GM20431 (cell line): ENCODE data around the gene PPFIBP1.
"Not testable (repeated sequence)": the region's sequence is repeated elsewhere in the genome, so short reads cannot be mapped to it uniquely, and the experiment has no call there.

ENCODE experiments used
- in situ Hi-C: fragments of 300-500 bp; cut with MseI, MboI; formaldehyde crosslinking; loops from one replicate; pipeline ENCODE4 v1.15.0; 2020; ENCODE audit warnings: low sequenced_read_pairs; ENCODE audit not compliant: unreplicated experiment

PPFIBP1 gene

DNA sequence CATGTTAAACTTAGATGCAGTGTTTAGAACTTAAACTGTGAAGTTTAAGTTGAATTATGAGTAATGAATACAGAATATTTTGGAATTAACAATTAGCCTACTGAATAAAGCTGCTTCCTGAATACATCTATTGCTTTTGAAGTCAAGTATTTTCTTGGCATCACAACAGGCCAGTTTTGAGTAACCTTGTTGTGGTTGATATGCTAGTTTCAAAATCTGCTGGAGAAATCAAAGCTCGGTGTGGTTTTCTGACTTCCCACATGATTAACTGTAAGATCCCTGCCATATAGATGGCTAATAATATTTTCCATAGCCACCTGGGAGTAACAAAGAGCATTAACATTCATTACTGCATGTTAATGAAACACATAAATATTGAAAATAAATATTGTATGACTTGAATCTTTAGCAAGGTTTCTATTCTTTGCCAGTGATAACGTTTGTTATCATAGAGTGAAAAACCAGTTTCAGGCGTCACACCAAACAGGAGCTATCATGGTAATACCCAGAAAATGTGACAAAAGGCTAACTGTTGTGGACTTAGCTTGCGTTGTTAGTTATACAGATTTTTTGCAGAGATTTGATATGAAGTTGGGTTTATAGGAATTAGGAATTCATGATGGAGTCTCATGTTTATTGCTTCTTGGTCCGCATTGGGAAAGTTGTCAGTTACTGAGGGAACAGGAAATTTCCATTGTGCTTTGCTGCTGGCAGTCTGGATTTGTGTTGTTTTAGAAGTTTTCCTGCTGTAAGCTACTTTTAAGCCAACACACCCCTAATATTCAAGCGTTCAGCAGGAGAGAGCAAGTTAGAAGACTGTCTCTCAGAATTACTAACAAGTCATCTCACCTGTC lies 32.1 kb downstream of the PPFIBP1 start:
- in situ Hi-C loops, result no loop called here

DNA sequence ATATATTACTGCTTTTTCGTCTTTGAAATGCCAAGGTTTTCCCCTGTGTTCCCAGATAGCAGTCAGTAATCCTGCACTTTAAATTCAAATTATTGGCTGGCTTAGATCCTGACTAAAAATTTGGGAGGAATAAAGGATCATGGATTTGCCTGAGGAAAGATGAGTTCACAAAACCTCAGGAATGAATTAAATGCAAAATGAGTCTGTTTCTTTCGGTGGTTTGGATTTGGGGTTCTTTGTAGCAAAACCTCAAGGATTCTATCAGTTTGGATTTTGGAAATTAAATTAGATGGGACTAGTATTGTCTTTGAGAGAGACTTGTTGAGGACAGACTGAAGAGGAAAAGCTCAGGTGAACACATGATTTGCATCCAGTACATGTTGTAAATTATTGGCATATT lies 36.1 kb downstream of the PPFIBP1 start:
- in situ Hi-C loops, result no loop called here

DNA sequence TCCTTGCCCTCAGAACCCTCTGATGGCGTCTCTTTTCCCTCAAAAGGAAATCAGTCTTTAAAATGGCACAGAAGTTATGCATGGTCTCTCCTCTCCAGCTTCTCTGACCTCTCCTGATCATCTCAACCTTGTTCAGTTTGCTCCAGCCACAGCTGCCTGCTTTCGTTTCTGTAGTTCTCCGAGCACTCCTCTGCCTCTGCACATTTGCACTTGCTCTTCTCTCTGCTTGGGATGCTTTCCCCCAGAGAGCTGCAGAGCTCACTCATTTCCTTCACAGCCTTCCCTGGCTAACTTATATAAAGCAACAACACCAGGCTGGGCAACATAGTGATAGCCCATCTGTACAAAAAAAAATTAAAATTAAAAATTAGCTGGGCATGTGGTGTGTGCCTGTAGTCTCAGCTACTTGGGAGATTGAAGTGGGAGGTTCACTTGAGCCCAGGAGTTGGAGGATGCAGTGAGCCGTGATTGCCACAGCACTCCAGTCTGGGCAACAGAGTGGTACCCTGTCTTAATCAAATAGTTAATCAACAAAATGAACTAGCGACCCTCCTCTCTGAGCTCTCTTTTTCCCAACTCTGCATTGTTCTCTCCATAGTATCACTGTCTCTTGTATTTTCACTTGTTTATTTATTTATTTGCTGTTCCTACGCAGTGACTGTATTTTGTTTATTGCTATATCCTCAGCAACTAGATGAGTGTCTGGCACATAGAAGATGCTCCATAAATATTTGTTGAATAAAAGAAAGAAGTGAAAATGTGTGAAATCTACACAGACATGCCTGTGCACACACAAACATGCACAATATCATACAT lies 37.7 kb downstream of the PPFIBP1 start:
- in situ Hi-C loops, result no loop called here

DNA sequence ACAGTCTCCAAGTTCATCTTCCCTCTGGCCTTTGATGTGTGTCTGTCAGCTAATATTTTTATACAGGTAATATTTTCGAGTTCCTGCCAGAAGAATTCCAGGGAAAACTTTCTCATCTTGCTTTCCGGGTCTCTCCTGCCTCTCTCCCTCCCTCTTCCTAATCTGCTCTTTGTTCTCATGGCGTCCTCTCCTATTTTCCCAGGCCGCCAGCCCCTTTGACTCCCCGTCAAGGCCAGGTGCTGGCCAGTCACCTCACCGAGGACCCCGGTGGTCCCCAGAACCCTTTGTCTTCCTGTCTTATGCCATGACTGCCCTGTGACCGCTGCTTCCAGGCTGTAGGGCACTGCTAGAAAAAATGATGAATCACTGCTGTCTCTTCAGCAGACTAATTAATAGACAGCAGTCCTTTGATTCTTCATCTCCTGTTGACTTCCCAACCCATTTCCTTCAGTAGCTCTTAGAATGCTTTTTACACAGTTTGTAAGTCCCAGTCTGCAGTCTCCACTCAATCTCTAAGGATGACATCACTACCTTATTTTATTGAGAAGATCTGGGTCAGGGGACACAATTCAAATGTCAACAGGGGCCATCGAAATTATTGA lies 40.7 kb downstream of the PPFIBP1 start:
- in situ Hi-C loops, result no loop called here

DNA sequence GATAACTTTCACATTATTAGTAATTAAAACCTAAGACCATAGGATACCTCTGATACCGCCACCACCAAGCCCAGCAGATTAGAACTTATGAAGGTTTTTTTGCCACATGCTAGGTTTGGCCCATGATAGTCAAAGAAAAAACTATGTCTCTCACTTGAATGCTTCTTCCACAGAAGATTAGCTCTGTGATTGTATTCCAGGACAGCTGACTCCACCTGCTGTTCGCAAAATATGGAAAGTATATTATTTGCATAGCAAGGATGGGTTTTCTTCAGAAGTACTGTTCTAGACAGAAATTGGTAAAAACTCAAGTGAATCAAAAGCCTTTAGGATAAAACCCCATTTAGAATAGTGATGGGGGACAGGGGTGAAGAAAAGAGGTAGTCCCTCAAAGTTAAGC lies 42.2 kb downstream of the PPFIBP1 start:
- in situ Hi-C loops, result no loop called here

DNA sequence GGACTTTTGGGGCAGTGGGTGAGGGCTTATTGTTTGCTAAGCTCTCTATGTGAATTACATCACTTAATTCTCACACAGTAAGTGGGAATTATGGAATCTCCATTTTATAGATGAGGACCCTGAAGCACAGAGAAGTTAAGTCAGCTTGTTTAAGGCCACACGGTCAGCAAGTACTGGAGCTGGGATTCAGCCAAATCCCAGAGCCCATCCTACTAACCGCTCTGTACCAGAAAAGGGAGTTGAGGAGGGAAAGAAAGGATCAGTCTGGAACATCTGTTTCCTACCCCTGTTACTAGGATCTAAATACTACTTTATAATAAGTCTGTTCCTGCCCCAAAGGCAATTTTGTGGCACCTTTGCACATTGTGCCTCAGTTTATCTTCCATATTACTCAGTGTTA lies 42.6 kb downstream of the PPFIBP1 start:
- in situ Hi-C loops, result no loop called here

DNA sequence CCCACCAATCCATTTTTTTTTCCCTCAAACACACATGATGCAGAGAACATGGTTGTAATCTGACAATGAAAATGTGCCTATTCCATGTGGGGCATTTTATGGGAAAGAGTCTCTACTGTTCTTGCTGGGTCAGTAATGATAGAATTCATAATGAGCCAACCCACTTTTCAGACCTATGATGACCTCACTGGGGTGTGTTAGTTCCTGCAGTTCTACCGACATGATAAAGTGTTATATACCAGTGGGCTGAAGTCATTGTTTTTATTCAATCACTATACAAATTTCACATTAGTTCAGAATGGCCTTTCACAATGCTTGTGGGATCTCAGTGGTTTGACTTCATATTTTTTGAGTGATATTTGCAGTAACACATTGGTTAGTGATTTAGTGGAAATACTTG lies 47.5 kb downstream of the PPFIBP1 start:
- in situ Hi-C loops, result no loop called here

DNA sequence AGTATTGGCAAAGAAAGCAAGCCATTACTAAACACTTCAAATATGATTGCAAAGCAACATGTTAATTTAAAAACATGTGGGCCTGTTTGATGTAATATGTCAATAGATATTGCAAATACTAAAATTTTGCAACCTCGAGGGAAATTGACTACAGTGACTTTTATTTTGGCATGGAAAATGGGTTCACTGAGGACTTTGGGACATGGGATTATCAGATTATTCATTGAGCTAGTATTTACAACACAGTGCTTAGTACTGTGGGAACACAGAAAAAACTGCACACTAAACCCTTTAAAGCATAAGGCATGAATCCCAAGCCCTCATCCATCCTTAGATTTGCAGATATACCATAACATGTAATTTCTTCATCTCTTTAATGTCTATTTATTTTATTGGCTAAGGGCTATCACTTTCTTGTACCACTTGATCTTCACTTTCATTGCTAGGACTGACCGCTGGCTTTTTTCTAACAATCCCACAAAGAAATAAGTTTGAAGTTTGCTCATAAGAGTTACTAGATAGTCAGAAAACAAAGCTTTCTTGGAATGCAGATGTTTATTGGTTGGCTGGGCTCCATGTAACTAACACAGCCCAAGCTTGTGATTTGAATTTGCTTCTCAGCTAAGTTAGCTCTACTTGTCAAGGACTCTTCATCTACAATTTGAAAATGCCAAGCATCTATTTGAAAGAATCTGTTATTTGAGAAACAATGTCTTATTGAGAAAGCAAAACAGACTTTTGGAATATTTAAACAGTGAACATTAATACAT lies 48.7 kb downstream of the PPFIBP1 start:
- in situ Hi-C loops, result no loop called here

DNA sequence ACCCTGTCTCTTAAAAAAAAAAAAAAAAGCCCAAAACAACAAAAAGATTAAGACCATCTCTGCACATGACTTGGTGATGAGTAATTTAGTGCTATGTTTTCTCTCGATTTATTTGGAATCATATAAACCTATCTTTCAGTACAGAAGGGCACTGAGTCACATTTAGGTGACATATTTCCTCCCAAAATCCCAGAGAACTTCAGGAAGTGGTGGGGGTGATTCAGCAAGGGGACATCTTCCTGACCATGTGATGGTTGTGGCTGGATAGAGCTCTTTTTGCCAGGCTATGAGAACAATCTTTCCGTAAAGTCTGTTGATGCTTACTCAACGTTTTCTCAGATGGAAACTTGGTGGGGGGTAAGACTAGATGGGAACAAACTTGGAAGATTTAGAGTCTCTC lies 50.0 kb downstream of the PPFIBP1 start:
- in situ Hi-C loops, result no loop called here

DNA sequence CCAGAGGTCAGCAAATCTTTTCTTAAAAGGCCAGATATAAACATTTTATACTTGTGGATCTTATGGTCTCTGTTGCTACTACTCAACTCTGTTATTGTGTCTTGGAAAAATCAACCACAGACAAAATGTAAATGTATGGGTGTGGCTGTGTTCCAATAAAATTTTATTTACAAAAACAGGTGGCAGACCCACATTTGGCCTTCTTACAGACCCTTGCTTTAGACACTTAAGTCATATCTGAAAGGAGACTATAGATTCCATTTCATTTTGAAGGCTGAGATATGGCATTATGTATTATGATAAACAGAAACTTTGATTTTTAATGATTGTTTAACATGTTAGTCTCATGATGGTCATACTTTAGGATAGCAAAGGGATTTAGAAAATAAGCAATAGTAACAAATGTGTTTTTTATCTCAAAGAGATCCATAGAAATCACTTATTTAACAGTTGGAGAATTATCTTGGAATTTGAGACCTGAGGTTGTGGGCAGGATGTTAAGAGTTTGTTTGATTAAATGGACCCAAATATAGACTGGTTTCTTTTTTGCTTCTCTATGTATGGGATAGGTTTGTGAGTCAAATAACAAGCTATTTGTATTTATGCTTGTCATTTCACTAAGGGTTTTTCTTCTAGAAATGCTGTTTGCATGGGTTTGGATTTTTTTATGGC lies 51.2 kb downstream of the PPFIBP1 start:
- in situ Hi-C loops, result no loop called here

DNA sequence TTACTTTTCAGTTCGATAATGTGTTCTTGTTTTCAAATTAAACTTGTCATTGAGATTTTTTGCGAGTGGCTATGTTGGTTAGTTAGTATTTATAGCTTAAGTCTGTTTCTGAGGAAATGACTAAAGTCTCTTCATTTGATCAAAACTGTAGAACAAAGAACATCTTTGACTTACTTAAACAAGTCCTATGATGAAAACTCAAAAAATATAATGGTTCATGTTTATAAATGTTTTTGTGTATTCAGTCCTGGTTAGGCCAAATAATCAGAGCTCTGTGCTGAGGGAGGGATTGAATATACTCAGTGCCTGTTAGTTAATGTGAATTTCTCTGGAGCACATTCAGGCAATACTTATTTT lies 51.7 kb downstream of the PPFIBP1 start:
- in situ Hi-C loops, result no loop called here

DNA sequence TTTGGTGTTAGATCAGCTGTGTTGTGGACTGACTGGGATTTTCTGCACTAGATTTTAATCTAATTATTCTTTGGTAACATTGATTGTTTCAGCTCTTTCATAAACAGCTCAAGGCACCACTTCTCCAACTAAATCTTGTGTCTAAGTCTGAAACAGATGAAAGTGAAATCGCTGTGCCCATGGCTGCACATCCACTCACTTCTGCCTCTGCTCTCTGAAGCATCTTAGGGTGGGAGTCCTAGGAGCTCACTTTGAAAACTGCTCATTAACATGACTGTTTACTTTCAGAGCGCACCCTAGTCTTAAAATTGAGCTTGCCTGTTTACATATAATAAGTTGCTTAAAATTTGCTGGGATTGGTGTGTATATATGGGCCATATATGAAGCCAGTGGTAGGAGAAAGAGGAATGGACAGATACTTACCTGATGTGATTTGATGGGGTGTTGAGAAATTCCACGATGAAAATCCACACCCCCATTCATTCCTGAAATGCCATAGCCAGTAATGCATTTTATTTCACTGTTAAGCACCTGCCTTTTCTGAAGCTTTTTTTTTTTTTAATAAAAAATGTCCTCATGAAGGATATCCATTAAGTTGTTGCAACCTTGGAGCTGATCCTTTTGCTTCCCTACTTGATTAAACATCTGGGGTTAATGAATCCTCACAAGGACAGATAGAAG lies 52.8 kb downstream of the PPFIBP1 start:
- in situ Hi-C loops, result no loop called here

DNA sequence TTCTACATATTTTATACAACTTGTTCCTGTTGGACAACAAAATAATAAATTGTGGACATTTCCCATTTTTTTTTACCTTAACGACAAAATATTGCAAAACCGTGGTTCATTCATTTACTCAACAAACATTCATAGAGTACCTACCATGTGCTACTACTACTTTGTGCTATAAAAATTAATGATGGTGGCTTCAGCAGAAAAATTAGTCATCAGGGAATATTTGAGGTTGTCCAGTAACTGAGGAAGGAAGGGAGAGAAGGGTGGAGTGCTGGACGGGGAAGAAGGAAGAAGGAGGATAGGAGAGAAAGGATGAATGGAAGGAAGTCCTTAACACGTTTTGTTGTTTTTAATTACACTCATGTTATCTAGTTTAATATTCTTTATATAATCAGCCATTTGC lies 53.7 kb downstream of the PPFIBP1 start:
- in situ Hi-C loops, result no loop called here

DNA sequence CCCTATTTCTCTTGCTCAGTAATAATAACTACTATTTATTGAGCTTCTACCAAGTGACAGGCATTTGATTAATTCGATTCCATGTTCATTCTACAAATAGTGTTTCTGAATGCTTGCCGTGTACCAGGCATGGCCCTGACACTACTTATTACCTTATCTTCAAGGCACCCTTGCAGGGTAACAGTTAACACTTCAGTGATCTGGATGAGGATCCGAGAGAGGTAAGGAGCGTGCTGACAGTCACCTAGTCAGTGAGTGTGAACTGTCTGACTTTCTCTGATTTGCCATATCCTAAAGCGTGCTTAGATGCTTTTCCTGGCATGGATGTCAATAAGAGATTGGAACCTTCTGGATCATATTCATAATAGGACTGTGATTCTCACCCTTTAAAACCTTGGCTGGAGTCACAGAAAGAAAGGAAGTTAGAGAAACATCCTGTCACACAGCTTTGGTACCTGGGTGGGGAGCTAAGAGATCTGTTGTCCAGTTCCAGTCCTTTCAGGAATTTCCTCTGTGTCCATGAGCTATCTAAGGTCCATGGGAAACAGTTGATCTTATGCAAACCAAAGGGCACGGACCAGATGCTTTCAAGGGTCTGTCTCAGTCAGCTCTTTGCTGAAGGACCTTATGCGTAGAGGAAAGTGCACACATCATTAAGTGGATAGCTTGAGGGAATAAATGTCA lies 54.8 kb downstream of the PPFIBP1 start:
- in situ Hi-C loops, result no loop called here

DNA sequence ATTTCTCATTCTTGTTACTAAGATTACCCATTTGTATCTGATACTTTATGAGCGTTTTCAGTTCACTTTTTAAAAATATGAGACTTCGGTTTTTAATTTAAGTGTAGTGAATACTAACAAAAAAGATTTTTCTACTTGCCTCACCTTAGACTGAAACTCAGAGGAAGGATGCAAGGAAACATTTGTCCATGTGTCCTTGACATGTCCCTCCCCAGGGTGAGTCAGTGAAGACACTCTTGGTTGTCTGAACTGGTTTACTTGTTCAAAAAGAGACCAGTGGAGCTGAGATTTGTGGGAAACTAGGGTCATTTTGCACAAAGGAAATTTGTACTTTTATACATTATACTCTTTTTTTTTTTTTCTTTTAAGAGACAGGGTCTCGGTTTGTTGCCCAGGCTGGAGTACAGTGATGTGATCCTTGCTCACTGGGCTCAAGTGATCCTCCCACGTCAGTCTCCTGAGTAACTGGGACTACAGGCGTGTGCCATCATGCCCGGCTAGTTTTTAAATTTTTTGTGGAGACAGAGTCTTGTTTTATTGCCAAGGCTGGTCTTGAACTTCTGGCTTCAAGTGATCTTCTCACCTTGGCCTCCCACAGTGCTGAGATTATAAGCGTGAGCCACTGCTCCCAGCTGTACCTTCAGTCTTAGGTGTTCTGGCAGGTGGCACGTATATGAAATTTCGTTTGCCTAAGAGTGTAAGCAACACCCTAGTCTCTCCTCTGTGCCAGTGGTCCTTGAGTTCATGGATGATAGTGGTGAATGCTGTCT lies 56.7 kb downstream of the PPFIBP1 start:
- in situ Hi-C loops, result no loop called here

DNA sequence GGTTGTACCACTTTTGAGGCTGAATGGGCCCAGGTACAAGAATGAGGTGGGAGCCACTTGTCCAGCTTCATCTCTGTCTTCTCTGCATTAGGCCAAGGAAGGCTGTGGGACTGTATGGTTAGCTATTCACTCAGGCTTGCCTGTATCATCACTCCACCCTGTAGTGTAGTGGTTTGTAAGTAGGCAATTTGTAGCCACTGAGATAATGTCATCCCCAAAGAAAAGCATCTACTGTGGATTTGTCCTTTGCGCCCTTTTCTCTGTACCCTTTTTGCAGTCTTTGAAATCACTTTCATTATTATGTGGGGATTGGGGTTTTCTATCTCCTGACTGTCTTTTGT lies 57.3 kb downstream of the PPFIBP1 start:
- in situ Hi-C loops, result not testable (repeated sequence)

DNA sequence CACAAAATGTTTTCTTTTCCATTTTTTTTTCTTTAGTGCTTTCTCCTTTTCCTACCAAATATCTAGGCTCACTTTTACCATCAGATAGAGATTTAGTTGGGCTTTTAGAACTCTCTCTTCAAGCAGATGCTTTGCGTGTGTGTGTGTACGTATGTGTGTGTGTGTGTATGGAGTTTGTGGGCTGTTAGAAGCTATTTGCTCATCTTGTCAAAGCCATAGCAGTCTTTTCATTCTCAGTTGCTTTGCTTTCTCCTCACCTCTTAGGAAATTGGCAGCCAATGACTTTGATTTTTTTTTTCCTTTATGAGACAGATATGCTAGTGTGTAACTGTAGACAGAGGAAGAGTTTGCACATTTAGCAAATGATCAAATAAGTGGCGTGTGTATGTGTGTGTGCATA lies 57.8 kb downstream of the PPFIBP1 start:
- in situ Hi-C loops, result not testable (repeated sequence)

DNA sequence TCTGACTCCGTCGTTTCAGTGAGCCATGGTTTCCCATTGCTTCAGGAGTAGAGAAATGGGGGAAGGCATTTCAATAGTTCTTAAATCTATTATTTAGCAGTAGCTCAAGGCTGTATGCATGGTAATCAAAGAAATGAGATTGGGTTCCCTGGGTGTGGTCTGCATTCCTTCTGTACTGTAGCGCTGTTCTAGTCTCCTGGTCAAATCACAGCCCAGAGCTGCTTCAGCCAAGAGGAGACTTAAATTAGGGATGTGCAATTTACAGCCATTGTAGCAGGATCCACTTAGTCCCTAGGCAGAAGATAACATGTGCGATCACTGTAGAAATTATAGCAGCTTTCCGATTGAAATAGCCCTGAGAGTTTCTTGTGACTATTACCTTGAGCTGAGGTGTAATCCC lies 58.4 kb downstream of the PPFIBP1 start:
- in situ Hi-C loops, result not testable (repeated sequence)
